SK-N-MC (cell line): ENCODE data around the gene CTRB1.
"Not testable (repeated sequence)": the region's sequence is repeated elsewhere in the genome, so short reads cannot be mapped to it uniquely, and the experiment has no call there.

Source experiments
- DNase-seq: peaks from one replicate; pipeline ENCODE4 v3.0.0-alpha.2; 2011; ENCODE audit warnings: low read depth, low spot score
- H3K27ac ChIP-seq: fragments of 200-600 bp; sonication (generic); 2 replicates; pipeline ENCODE4 v1.5.1; 2016; ENCODE audit warnings: mixed run types
- H3K36me3 ChIP-seq: fragments of 200-600 bp; sonication (generic); 2 replicates; pipeline ENCODE4 v1.6.1; 2017; ENCODE audit warnings: antibody characterized with exemption, low read length, mixed read lengths; ENCODE audit not compliant: insufficient read depth
- H3K4me3 ChIP-seq: fragments of 200-600 bp; sonication (generic); 2 replicates; pipeline ENCODE4 v1.5.1; 2016
- H3K9ac ChIP-seq: fragments of 200-600 bp; sonication (generic); 2 replicates; pipeline ENCODE4 v1.8.0; 2017; ENCODE audit warnings: mixed run types, mixed read lengths; ENCODE audit not compliant: insufficient read length
- H3K9me3 ChIP-seq: fragments of 200-600 bp; sonication (generic); 2 replicates; pipeline ENCODE4 v1.6.1; 2017; ENCODE audit warnings: low read depth, mild to moderate bottlenecking, antibody characterized with exemption, low read length, moderate library complexity, mixed read lengths
- EZH2 ChIP-seq: fragments of 200-600 bp; sonication (generic); IDR thresholded peaks from one replicate; pipeline ENCODE4 v1.6.1; 2017; ENCODE audit warnings: antibody characterized with exemption
- FOXP2 ChIP-seq: optimal IDR thresholded peaks from 2 replicates; pipeline ENCODE3; 2011; ENCODE audit warnings: mild to moderate bottlenecking, moderate library complexity; ENCODE audit not compliant: insufficient read depth; ENCODE audit errors: extremely low read length, control extremely low read depth
- POLR2AphosphoS5 ChIP-seq: IDR thresholded peaks from 2 replicates; pipeline ENCODE4 v1.6.1; 2012; ENCODE audit warnings: mild to moderate bottlenecking, low read depth, low read length, borderline replicate concordance

CTRB1 gene

DNA sequence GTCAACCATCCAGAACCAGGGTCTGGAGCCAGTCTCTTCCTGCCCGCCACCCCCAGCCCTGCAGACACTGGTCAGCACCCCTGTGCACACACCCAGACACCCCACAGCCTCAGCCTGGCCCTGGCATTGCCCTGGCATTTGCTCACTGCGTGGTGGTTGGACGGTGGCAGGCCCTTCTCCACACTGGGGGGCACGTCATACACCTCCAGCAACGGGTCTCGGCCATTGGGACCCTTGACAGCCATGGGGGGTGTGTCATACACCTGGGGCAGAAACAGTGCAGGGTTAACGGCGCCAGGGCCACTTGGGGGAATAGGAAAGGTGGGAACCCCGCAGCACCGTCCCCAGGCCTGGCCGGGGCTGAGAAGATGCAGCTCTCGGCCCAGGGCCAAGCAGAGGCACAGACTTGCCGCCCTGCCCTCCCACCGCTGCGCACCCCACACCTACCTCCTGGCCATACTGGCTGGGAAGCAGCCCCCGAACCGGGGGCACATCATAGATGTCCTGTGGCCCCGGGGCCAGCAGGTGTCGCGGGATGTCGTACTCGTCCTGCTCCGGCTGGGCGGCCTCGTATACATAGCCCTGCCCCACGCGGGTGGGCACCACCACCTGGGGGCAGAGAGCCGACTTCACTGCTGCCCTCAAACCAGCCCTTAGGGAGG lies 18.1 kb downstream of the CTRB1 start:
- no peak for TF ChIP-seq FOXP2
- TF ChIP-seq POLR2AphosphoS5: no peak
- no peak for TF ChIP-seq EZH2
- Histone ChIP-seq H3K9ac (no peak overlapping the region), H3K27ac (no peak overlapping the region), H3K9me3 (no peaks in the 10 kb centered on the region), H3K36me3 (no peaks in the 10 kb centered on the region), H3K4me3 (no peak overlapping the region)
- no peak for DNase-seq

GRCh38 chr16:75237398-75238131 lies 18.8 kb downstream of the CTRB1 start:
- no peak overlapping the region for H3K4me3 ChIP-seq
- no peak for TF ChIP-seq POLR2AphosphoS5
- no peak for TF ChIP-seq EZH2
- TF ChIP-seq FOXP2: no peak
- H3K9me3 ChIP-seq: no peaks in the 10 kb centered on the region
- DNase-seq: no peak
- no peak overlapping the region for H3K27ac ChIP-seq
- H3K9ac ChIP-seq: no peak overlapping the region
- H3K36me3 ChIP-seq: no peaks in the 10 kb centered on the region

- Histone ChIP-seq H3K4me3 (peak overlapping the region; percentile 42), H3K9me3 (no peaks in the 10 kb centered on the region), H3K27ac (peak overlapping the region; percentile 50; the same call in 1 of the 2 replicates), H3K36me3 (no peaks in the 10 kb centered on the region), H3K9ac (no peak overlapping the region)
- TF ChIP-seq POLR2AphosphoS5: no peak
- TF ChIP-seq EZH2: no peak
- no peak for TF ChIP-seq FOXP2
- DNase-seq: no peak
Measured at GRCh38 chr16:75238132-75238852, 19.5 kb downstream of the CTRB1 start.

DNA sequence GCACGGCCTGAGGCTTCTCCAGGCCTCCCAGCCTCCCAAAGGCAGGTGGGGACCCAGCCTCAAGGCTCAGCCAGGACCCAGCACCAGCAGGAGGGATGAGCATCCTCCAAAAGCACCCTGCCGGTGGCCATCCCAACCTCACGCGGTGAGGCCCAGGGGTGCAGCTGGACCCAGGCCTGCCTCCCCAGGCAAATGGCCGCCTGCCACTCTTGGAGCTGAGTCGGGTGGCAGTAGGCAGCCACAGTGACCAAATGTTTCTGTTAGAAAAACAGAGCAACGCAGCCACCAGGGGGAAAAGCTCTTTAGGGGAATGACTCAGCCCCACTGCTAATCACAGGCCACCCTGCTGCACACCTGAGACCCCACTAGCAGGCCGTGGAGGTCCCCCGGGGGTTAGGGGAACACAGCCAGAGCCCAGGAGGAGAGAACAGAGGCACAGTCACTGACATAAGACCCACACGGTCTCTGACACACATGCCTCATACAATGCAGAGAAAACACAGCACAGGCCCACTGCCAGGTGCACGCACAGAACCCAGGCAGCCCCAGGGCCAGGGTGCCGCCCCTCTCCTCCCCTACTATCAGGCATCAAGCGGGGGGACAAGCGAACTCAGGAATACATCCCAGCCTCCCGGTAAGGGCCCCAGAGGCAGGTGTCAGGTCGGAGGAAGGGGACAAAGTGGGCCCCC lies 20.2 kb downstream of the CTRB1 start:
- Histone ChIP-seq H3K27ac (peak overlapping the region; percentile 36; the same call in 1 of the 2 replicates), H3K9me3 (no peaks in the 10 kb centered on the region), H3K36me3 (no peaks in the 10 kb centered on the region), H3K9ac (no peak overlapping the region), H3K4me3 (peak overlapping the region; percentile 42; the same call in 1 of the 2 replicates)
- DNase-seq: no peak
- TF ChIP-seq POLR2AphosphoS5: no peak
- TF ChIP-seq EZH2: no peak

DNA sequence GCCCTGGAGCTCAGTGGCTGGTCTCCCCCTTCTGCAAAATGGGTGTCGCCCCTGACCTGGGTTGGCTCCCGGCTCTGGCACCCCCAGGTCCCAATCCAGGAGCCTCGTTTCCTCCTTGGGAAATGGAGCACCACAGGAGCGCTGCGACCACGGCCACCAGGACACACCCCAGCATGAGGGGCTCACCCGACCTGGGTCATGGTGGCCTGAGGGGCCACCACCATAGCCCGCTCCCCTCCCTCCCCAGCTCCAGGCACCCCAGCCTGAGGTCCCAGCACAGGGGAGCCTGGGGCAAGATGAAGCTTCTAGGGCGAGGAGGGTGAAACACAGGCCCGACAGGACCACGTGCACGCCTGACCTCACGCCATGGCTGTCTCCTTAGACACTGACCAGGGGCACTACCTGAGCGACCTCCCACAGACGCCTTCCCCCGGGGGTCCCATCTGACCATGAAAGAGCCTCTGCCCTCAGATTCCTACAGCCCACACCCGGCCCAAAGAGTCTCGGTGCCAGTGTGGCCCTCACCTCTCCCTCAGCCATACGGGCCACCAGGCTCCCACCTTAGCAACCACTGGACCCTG lies 20.8 kb downstream of the CTRB1 start:
- H3K36me3 ChIP-seq: no peaks in the 10 kb centered on the region
- H3K27ac ChIP-seq: 0 out of 2 replicates have a peak overlapping the region, but pooled peaks have one; percentile 74

GRCh38 chr16:75240633-75241032 lies 21.8 kb downstream of the CTRB1 start:
- H3K4me3 ChIP-seq, H3K9me3 ChIP-seq, DNase-seq, H3K36me3 ChIP-seq, H3K9ac ChIP-seq: not testable (repeated sequence)
- peak overlapping the region; percentile 74 for H3K27ac ChIP-seq

More for the DNA sequence above, 20.8 kb downstream of the CTRB1 start:
- TF ChIP-seq EZH2 (no peak), POLR2AphosphoS5 (no peak), FOXP2 (no peak)
- H3K9ac ChIP-seq: no peak overlapping the region
- DNase-seq: no peak
- no peak overlapping the region for H3K4me3 ChIP-seq
- no peaks in the 10 kb centered on the region for H3K9me3 ChIP-seq

- TF ChIP-seq POLR2AphosphoS5 (no peak), EZH2 (no peak), FOXP2 (no peak)
- Histone ChIP-seq H3K27ac (no peak overlapping the region), H3K9me3 (no peaks in the 10 kb centered on the region), H3K4me3 (no peak overlapping the region), H3K9ac (no peak overlapping the region), H3K36me3 (no peaks in the 10 kb centered on the region)
- DNase-seq: no peak
Measured at GRCh38 chr16:75241412-75241811, 22.6 kb downstream of the CTRB1 start.

DNA sequence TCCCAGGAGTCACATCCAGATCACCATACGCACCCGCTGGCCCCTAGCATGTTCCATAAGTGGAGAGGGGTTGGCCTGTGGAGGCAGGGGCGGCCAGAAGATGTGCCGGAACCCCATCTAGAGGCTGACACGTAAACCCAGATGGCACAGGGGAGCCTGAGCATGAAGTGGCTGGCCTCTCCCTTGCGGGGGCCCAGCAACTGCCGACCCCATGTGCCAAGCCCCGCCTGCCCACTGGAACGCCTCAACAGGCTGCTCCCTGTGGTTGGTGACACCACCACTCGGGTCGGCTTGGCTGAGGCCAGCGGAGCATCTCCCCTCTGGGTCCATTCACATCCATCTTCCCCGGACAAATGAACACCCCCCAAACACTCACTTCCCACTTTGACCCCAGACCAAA lies 23.2 kb downstream of the CTRB1 start:
- no peak overlapping the region for H3K27ac ChIP-seq
- no peak overlapping the region for H3K9ac ChIP-seq
- DNase-seq: no peak
- no peak overlapping the region for H3K4me3 ChIP-seq
- no peak for TF ChIP-seq FOXP2
- no peak for TF ChIP-seq EZH2
- no peak for TF ChIP-seq POLR2AphosphoS5
- H3K9me3 ChIP-seq: no peaks in the 10 kb centered on the region
- no peaks in the 10 kb centered on the region for H3K36me3 ChIP-seq

DNA sequence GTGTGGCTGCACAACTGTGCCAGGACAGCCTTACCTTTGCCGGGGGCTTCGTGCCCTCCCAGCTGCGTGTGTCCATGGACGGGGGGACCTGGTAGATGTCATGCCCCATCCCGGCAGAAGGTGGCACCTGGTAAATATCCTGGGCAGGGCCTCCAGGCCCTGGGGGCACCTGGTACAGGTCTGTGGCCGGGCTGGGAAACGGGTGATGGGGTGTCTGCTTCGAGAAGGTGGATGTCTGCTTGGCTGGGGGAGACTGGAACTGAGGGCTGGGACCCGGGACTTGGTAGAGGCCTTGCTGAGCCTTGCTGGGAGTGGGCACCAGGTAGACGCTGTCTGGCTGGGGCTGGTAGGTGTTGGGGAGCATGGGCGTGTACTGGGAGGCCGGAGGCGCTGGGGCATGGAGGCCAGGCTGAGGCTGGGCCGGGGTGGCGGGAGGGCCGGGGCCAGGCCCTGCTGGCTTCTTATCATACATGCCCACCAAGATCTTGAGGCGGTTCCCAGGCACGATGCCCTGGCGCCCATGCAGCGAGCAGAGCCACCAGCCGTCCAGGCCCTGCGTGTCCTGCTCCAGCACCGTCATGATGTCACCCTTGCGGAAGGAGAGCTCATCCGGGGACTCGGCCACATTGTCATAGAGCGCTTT lies 23.8 kb downstream of the CTRB1 start:
- H3K27ac ChIP-seq, H3K36me3 ChIP-seq, H3K9me3 ChIP-seq, DNase-seq, H3K9ac ChIP-seq, H3K4me3 ChIP-seq: not testable (repeated sequence)
